ENCODE results near the gene METAP1D. TPM values are rescaled to one million over a fixed set of nuclear protein-coding genes. Genes with fewer than 3 reads are reported as not detected.

Gene METAP1D
- polyA plus RNA-seq, 12 donors = 7.8 to 31.3 (median 12.9) TPM; not detected in 1

- DNase-seq = no peak
These were observed 79.7 kb downstream of the METAP1D start for GRCh38 chr2:172079416-172079815.

DNA sequence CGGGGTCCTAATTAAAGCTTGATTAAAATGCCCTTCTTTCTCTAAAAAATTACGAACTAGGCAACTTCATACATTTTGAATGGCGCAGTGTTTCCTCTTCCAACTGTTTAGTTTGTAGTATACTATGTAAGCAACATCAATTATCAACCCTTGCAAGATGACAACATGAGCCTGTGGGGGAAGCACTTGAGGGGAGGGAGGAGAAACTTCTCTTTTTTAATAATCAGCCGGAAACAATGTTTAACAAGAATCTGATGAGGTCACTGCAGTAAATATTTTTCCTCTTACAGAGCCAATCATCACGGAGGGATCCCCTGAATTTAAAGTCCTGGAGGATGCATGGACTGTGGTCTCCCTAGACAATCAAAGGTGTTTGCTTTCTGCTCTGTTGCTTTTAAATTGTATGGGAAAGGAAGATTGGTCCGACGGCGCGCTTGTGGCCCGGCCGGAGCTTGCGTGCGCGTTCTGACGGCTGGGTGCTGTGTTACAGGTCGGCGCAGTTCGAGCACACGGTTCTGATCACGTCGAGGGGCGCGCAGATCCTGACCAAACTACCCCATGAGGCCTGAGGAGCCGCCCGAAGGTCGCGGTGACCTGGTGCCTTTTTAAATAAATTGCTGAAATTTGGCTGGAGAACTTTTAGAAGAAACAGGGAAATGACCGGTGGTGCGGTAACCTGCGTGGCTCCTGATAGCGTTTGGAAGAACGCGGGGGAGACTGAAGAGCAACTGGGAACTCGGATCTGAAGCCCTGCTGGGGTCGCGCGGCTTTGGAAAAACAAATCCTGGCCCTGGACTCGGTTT is 80.3 kb downstream of the METAP1D start:
- no peak for DNase-seq

- DNase-seq = no peak
These were observed 81.0 kb downstream of the METAP1D start for GRCh38 chr2:172080641-172081220.

GRCh38 chr2:172081221-172082022 is 81.7 kb downstream of the METAP1D start:
- no peak for DNase-seq

- no peak for DNase-seq
These were observed 82.6 kb downstream of the METAP1D start for GRCh38 chr2:172082105-172082943.

GRCh38 chr2:172082944-172083627 is 83.3 kb downstream of the METAP1D start:
- DNase-seq = no peak

- no peak for DNase-seq
These were observed 84.1 kb downstream of the METAP1D start for GRCh38 chr2:172083628-172084394.

DNA sequence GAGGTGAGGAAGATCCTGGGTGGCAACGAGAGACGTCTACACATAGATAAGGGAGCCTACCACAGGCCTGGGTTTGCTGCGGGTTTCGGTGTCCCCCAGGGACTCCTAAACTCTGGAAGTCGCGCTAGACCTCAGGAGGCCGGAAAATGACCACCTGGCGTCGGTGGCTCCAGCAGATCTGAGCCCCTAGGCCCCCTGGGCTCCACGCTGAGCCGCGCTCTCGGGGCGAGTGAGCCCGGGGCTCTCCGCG is 84.6 kb downstream of the METAP1D start:
- DNase-seq = no peak

DNA sequence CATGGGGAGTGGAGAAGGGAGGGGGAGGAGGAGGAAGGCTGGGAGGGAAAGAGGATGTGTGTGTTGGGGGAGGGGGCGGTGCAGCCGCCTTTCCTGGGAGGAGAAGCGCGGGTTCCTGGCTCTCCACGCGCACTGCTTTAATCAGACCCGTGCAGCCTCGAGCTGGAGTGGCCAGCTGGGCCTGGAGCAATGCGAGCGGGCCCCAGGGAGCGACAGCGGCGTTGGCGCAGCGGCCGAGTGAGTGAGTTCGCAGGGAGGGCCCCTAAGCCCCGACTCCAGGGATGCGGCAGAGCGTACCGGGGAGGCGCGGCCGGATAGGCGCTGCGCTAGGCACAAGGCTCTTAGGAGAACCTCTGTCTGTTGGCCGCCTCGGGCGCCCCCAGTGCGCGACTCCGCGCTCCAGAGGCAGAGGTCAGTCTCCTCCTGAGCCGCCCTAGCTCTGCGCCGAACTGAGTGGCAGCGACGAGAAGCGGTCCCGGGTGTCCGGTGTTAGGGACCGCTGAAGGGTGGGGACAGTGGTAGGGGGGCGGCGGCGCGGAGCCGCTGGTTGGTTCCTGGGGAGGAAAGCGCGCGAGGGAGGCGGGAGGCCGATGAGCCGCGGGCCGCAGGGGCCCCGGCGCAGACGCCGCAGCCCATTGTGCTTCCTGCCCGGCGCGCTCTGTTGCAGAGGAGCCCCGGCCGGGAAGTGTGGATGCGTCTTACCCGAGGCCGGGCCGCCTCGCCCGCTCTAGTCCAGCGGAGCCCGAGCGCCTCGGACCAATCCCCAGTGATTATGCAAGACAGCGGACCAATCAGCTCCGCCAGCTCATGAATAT is 85.1 kb downstream of the METAP1D start:
- peak; percentile 74 for DNase-seq

- no peak for DNase-seq
These were observed 85.9 kb downstream of the METAP1D start, which contains the start of gene DLX1 for GRCh38 chr2:172085460-172086159. TSS of gene DLX1 (plus strand) at chr2:172085507. CDS start at chr2:172085678, 171 bp downstream.

GRCh38 chr2:172086241-172087206 is 86.8 kb downstream of the METAP1D start:
- no peak for DNase-seq

GRCh38 chr2:172087207-172087779 is 87.5 kb downstream of the METAP1D start:
- peak; percentile 25 for DNase-seq

- DNase-seq = no peak
These were observed 88.1 kb downstream of the METAP1D start for GRCh38 chr2:172087780-172088244.

- DNase-seq = no peak
These were observed 88.7 kb downstream of the METAP1D start for GRCh38 chr2:172088245-172089004.

DNA sequence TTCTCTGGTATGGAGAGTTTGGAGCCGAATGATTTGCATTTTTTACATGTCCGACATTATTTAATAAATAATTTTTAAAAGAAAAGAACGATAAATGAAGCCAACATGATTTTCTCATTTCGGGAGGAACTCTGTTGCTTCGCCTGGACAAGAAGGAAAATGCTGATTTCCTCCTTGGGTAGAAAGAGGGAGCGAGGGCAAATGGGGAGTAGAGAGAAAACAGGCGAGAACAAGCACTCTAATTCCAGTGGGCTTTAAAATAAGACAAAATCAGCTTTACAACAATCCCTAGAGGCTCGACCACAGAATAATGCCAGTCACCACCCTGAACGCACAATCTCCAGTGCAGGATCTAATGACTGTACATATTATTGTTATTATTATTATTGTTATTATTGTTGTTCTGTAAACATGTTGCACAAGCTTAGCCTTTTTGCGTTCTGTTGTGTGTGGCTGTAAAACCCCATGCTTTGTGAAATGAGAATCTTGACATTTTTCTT is 89.3 kb downstream of the METAP1D start:
- no peak for DNase-seq

GRCh38 chr2:172089633-172090032 is 89.9 kb downstream of the METAP1D start:
- no peak for DNase-seq

Data from muscle of arm (tissue), 12 donors.